GM08714 (cell line): Measurements from ENCODE around the gene PDE7B.
"Not testable (repeated sequence)": the region's sequence is repeated elsewhere in the genome, so short reads cannot be mapped to it uniquely, and the experiment has no call there.

Experiments used
- H3K4me3 ChIP-seq: fragments of 200-500 bp; sonication (Bioruptor generic); 2 replicates; pipeline ENCODE4 v1.5.1; 2014; ENCODE audit warnings: mild to moderate bottlenecking, low read length, inconsistent platforms
- ZNF274 ChIP-seq: IDR thresholded peaks from 2 replicates; pipeline ENCODE4 v1.6.1; 2012; ENCODE audit warnings: mild to moderate bottlenecking, low read depth, low read length

Gene PDE7B

GRCh38 chr6:136102991-136103688, 251.6 kb downstream of the PDE7B start:
- no peak for TF ChIP-seq ZNF274
- no peak overlapping the region for H3K4me3 ChIP-seq

- no peak overlapping the region for H3K4me3 ChIP-seq
- no peak for TF ChIP-seq ZNF274
Observed at GRCh38 chr6:136103763-136104311, 252.3 kb downstream of the PDE7B start.

- TF ChIP-seq ZNF274: no peak
Observed at GRCh38 chr6:136104556-136104955, 253.1 kb downstream of the PDE7B start.

GRCh38 chr6:136105797-136106196, 254.3 kb downstream of the PDE7B start:
- not testable (repeated sequence) for H3K4me3 ChIP-seq

More at GRCh38 chr6:136104556-136104955, 253.1 kb downstream of the PDE7B start:
- no peak overlapping the region for H3K4me3 ChIP-seq

- no peak overlapping the region for H3K4me3 ChIP-seq
- TF ChIP-seq ZNF274: no peak
Observed at GRCh38 chr6:136108361-136108945, 257.0 kb downstream of the PDE7B start.

- no peak for TF ChIP-seq ZNF274
- no peak overlapping the region for H3K4me3 ChIP-seq
Observed at GRCh38 chr6:136111831-136112230, 260.3 kb downstream of the PDE7B start.

GRCh38 chr6:136112262-136112661, 260.8 kb downstream of the PDE7B start:
- no peak for TF ChIP-seq ZNF274

GRCh38 chr6:136113736-136114173, 262.3 kb downstream of the PDE7B start:
- H3K4me3 ChIP-seq: no peak overlapping the region
- no peak for TF ChIP-seq ZNF274

More at GRCh38 chr6:136112262-136112661, 260.8 kb downstream of the PDE7B start:
- H3K4me3 ChIP-seq: no peak overlapping the region

- H3K4me3 ChIP-seq: no peak overlapping the region
- TF ChIP-seq ZNF274: no peak
Observed at GRCh38 chr6:136114661-136115060, 263.2 kb downstream of the PDE7B start.

GRCh38 chr6:136115941-136116340, 264.4 kb downstream of the PDE7B start:
- no peak overlapping the region for H3K4me3 ChIP-seq

GRCh38 chr6:136117081-136117480, 265.6 kb downstream of the PDE7B start:
- no peak for TF ChIP-seq ZNF274
- no peak overlapping the region for H3K4me3 ChIP-seq

More at GRCh38 chr6:136115941-136116340, 264.4 kb downstream of the PDE7B start:
- TF ChIP-seq ZNF274: no peak

- no peak for TF ChIP-seq ZNF274
- no peak overlapping the region for H3K4me3 ChIP-seq
Observed at GRCh38 chr6:136118787-136119186, 267.3 kb downstream of the PDE7B start.

- H3K4me3 ChIP-seq: no peak overlapping the region
- no peak for TF ChIP-seq ZNF274
Observed at GRCh38 chr6:136123468-136123867, 272.0 kb downstream of the PDE7B start.

- TF ChIP-seq ZNF274: no peak
- H3K4me3 ChIP-seq: no peak overlapping the region
Observed at GRCh38 chr6:136125585-136125984, 274.1 kb downstream of the PDE7B start.

GRCh38 chr6:136127873-136128272, 276.4 kb downstream of the PDE7B start:
- TF ChIP-seq ZNF274: no peak
- no peak overlapping the region for H3K4me3 ChIP-seq
